Frontal cortex (tissue), 4 donors: Measurements from ENCODE around the gene SLC38A6. TPM values are rescaled to one million over a fixed set of nuclear protein-coding genes. Genes with fewer than 3 reads are reported as not detected.

Experiments used
- DNase-seq, 2 donors: peaks; one replicate each; pipeline ENCODE4 v3.0.0; 2012; ENCODE audit warnings: low spot score in 2 of 2
- FAIRE-seq: peaks from 2 replicates; lab custom pipeline; 2012; peaks lifted over from hg19 to GRCh38; lab: Jason Lieb, UNC
- total RNA-seq: library from RNA; depleted of rRNA; stranded (reverse); fragments of >200 nt; gene quantifications from one replicate; pipeline ENCODE4 v1.2.3, GENCODE V29; 2014
- donor health status: control.
- donor health status: control.
- donor health status: control.

SLC38A6 gene
- total RNA-seq, 1 donor from 2014 or later = 59.5 TPM

GRCh38 chr14:60974090-60974651, 6.9 kb upstream of the SLC38A6 start:
- DNase-seq = no peak
- FAIRE-seq = no peak

GRCh38 chr14:60975551-60975950, 5.5 kb upstream of the SLC38A6 start:
- FAIRE-seq = no peak
- no peak for DNase-seq

- FAIRE-seq (no peak), DNase-seq (no peak)
Measured at GRCh38 chr14:60977847-60978246, 3.2 kb upstream of the SLC38A6 start.

- DNase-seq (no peak), FAIRE-seq (no peak)
Measured at GRCh38 chr14:60981633-60982455, 799 bp downstream of the SLC38A6 start.

- FAIRE-seq = peak; percentile 23
- no peak for DNase-seq
Measured at GRCh38 chr14:60984196-60984595, 3.2 kb downstream of the SLC38A6 start.

GRCh38 chr14:60986500-60986899, 5.5 kb downstream of the SLC38A6 start:
- FAIRE-seq (no peak), DNase-seq (no peak)

GRCh38 chr14:60989599-60989998, 8.6 kb downstream of the SLC38A6 start:
- no peak for FAIRE-seq

GRCh38 chr14:60998617-60999016, 17.6 kb downstream of the SLC38A6 start:
- no peak for FAIRE-seq

More at GRCh38 chr14:60989599-60989998, 8.6 kb downstream of the SLC38A6 start:
- no peak for DNase-seq

GRCh38 chr14:60999536-60999935, 18.5 kb downstream of the SLC38A6 start:
- DNase-seq (no peak), FAIRE-seq (no peak)

More at GRCh38 chr14:60998617-60999016, 17.6 kb downstream of the SLC38A6 start:
- no peak for DNase-seq

- no peak for FAIRE-seq
- no peak for DNase-seq
Measured at GRCh38 chr14:61003571-61003970, 22.5 kb downstream of the SLC38A6 start.

GRCh38 chr14:61019537-61019936, 38.5 kb downstream of the SLC38A6 start:
- DNase-seq (no peak), FAIRE-seq (no peak)

GRCh38 chr14:61025251-61026223, 44.5 kb downstream of the SLC38A6 start:
- FAIRE-seq (peak; percentile 85), DNase-seq (peak; percentile 9 to 23)

- no peak for FAIRE-seq
- DNase-seq = no peak
Measured at GRCh38 chr14:61026526-61026925, 45.5 kb downstream of the SLC38A6 start.

GRCh38 chr14:61031026-61031425, 50.0 kb downstream of the SLC38A6 start:
- no peak for DNase-seq
- FAIRE-seq = peak; percentile 31

- FAIRE-seq (no peak), DNase-seq (no peak)
Measured at GRCh38 chr14:61033054-61033453, 52.0 kb downstream of the SLC38A6 start.

GRCh38 chr14:61033855-61034254, 52.8 kb downstream of the SLC38A6 start:
- DNase-seq = no peak
- FAIRE-seq = no peak

GRCh38 chr14:61034416-61035120, 53.5 kb downstream of the SLC38A6 start:
- no peak for DNase-seq
- no peak for FAIRE-seq

GRCh38 chr14:61037215-61037614, 56.2 kb downstream of the SLC38A6 start:
- no peak for FAIRE-seq
- DNase-seq = no peak

GRCh38 chr14:61041704-61042103, 60.7 kb downstream of the SLC38A6 start:
- no peak for DNase-seq
- no peak for FAIRE-seq

- DNase-seq (no peak), FAIRE-seq (no peak)
Measured at GRCh38 chr14:61042220-61042619, 61.2 kb downstream of the SLC38A6 start.
